ENCODE data around the gene AMFR. TPM values are rescaled to one million over a fixed set of nuclear protein-coding genes. Genes with fewer than 3 reads are reported as not detected.

Gene AMFR
- total RNA-seq, 1 experiment from 2014 or later, result 25.6 TPM

DNA sequence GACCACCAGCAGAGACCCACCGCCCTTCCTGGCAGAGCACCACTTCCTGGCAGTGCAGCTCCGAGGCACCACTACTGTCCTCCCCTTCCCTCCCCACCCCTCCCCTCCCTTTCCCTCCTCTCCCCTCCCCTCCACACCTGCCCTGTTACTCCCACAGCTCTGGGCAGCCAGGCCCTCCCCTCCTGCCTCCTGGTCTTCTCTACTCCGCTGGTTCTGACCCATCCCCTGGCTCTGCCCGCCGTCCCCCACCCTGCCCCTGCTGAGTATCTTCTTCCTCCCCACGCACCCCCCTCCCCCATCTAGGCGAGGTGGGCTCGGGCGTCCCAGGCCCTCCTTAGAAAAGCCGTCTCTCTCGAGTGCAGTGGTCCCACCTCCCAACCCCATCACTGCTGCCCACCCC is 77.7 kb downstream of the AMFR start:
- no peaks in the 10 kb centered on the region for H3K4me1 ChIP-seq (ENCODE audit: insufficient read depth, low read length)
- H2AFZ ChIP-seq (ENCODE audit: low read length), result no peak overlapping the region
- H2BK20ac ChIP-seq (ENCODE audit: low read depth, low read length, poor library complexity, severe bottlenecking), result no peak overlapping the region
- H2BK12ac ChIP-seq (ENCODE audit: insufficient read length, low read depth, low read length), result no peak overlapping the region
- H2BK5ac ChIP-seq (ENCODE audit: insufficient read length, low read length), result no peak overlapping the region
- H2AK5ac ChIP-seq (ENCODE audit: insufficient read length, low read length), result no peak overlapping the region
- TF ChIP-seq, protein P1, sequence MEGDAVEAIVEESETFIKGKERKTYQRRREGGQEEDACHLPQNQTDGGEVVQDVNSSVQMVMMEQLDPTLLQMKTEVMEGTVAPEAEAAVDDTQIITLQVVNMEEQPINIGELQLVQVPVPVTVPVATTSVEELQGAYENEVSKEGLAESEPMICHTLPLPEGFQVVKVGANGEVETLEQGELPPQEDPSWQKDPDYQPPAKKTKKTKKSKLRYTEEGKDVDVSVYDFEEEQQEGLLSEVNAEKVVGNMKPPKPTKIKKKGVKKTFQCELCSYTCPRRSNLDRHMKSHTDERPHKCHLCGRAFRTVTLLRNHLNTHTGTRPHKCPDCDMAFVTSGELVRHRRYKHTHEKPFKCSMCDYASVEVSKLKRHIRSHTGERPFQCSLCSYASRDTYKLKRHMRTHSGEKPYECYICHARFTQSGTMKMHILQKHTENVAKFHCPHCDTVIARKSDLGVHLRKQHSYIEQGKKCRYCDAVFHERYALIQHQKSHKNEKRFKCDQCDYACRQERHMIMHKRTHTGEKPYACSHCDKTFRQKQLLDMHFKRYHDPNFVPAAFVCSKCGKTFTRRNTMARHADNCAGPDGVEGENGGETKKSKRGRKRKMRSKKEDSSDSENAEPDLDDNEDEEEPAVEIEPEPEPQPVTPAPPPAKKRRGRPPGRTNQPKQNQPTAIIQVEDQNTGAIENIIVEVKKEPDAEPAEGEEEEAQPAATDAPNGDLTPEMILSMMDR (conservative IDR thresholded peaks at IDR 0.05), result no peak
- H3K36me3 Mint-ChIP-seq (ENCODE audit: insufficient read depth in 1 of 3, low read depth in 3 of 3), result no peaks in the 10 kb centered on the region; a peak in 2 of 7 replicates
- no peaks in the 10 kb centered on the region for H3K4me1 Mint-ChIP-seq
- H3K9ac ChIP-seq (ENCODE audit: extremely low read depth, insufficient read length, low read length), result no peak overlapping the region
- no peak overlapping the region for H3K27ac Mint-ChIP-seq
- H3K27ac ChIP-seq (ENCODE audit: insufficient read length, low read depth, low read length), result no peak overlapping the region
- H4K91ac ChIP-seq (ENCODE audit: insufficient read length, low read depth, low read length), result no peak overlapping the region
- H3K9me3 ChIP-seq (ENCODE audit: control insufficient read depth, low read depth, low read length), result no peaks in the 10 kb centered on the region
- H3K23ac ChIP-seq (ENCODE audit: insufficient read length, low read depth, low read length), result no peak overlapping the region
- H3K56ac ChIP-seq (ENCODE audit: insufficient read length, low read depth, low read length), result no peak overlapping the region
- H2BK15ac ChIP-seq (ENCODE audit: low read depth, low read length), result no peak overlapping the region
- H3K14ac ChIP-seq (ENCODE audit: insufficient read depth, low read length), result no peak overlapping the region
- H3K27me3 Mint-ChIP-seq (ENCODE audit: low read depth), result no peaks in the 10 kb centered on the region; the same call in 1 of the 2 replicates
- no peak overlapping the region for H2BK120ac ChIP-seq (ENCODE audit: low read depth, low read length, poor library complexity, severe bottlenecking)
- H3K23me2 ChIP-seq (ENCODE audit: insufficient read length, low read depth, low read length, poor library complexity, severe bottlenecking), result peaks cover 5% of the 10 kb centered on the region
- no peak overlapping the region for H3K4ac ChIP-seq (ENCODE audit: low read depth, low read length)
- no CpG with 5 or more reads among the region's 11 CpGs for WGBS (ENCODE audit: extremely low coverage, insufficient read length, low lambda C conversion rate)
- no peak overlapping the region for H3T11ph ChIP-seq (ENCODE audit: low read length)
- no peak overlapping the region for H4K8ac ChIP-seq (replicated peaks; ENCODE audit: insufficient read length, low read depth, low read length)
- no peak overlapping the region for H3K4me3 Mint-ChIP-seq
- H3K27me3 ChIP-seq (ENCODE audit: insufficient read depth, low read length), result no peaks in the 10 kb centered on the region
- no peaks in the 10 kb centered on the region for H3K79me2 ChIP-seq (ENCODE audit: insufficient read depth, low read length)
- no peaks in the 10 kb centered on the region; a peak in 1 of 5 replicates for H3K9me3 Mint-ChIP-seq
- H3K18ac ChIP-seq (ENCODE audit: insufficient read length, low read depth, low read length), result no peak overlapping the region
- no peak overlapping the region for H3K4me2 ChIP-seq (ENCODE audit: insufficient read depth, insufficient read length, low read length)
- DNase-seq, result no peak
- H4K5ac ChIP-seq (ENCODE audit: insufficient read length, low read depth, low read length), result no peak overlapping the region
- H3K79me1 ChIP-seq (ENCODE audit: insufficient read depth, low read depth, low read length, poor library complexity, severe bottlenecking), result no peaks in the 10 kb centered on the region
- no peaks in the 10 kb centered on the region for H4K20me1 ChIP-seq (ENCODE audit: control insufficient read depth, insufficient read depth, insufficient read length)
